Cortex of kidney (tissue), 1 donor: ENCODE results near the gene DDB1.
"Not testable (repeated sequence)": the region's sequence is repeated elsewhere in the genome, so short reads cannot be mapped to it uniquely, and the experiment has no call there.

ENCODE experiments used
- DNase-seq: peaks from one replicate; lab custom pipeline; 2025; lab: John Stamatoyannopoulos, UW

Gene DDB1

GRCh38 chr11:61270354-61271076, 62.4 kb downstream of the DDB1 start:
- DNase-seq, result no peak

- no peak for DNase-seq
Measured at GRCh38 chr11:61268588-61269250, 64.2 kb downstream of the DDB1 start.

GRCh38 chr11:61267437-61267841, 65.5 kb downstream of the DDB1 start:
- DNase-seq, result no peak

- no peak for DNase-seq
Measured at GRCh38 chr11:61266602-61267001, 66.3 kb downstream of the DDB1 start.

- DNase-seq, result no peak
Measured at GRCh38 chr11:61265357-61265756, 67.5 kb downstream of the DDB1 start.

- no peak for DNase-seq
Measured at GRCh38 chr11:61264795-61265194, 68.1 kb downstream of the DDB1 start.

- DNase-seq, result no peak
Measured at GRCh38 chr11:61264371-61264770, 68.5 kb downstream of the DDB1 start.

GRCh38 chr11:61259363-61259762, 73.5 kb downstream of the DDB1 start:
- DNase-seq, result no peak

GRCh38 chr11:61258546-61258945, 74.4 kb downstream of the DDB1 start:
- no peak for DNase-seq

GRCh38 chr11:61256710-61257482, 76.0 kb downstream of the DDB1 start:
- DNase-seq, result no peak

- no peak for DNase-seq
Measured at GRCh38 chr11:61254403-61255025, 78.4 kb downstream of the DDB1 start.

- not testable (repeated sequence) for DNase-seq
Measured at GRCh38 chr11:61252332-61252731, 80.6 kb downstream of the DDB1 start.

- DNase-seq, result not testable (repeated sequence)
Measured at GRCh38 chr11:61250796-61251765, 81.8 kb downstream of the DDB1 start.
